HepG2 (cell line): ENCODE results near the gene HS6ST1. TPM values are rescaled to one million over a fixed set of nuclear protein-coding genes. Genes with fewer than 3 reads are reported as not detected.

Experiments
- ARNTL ChIP-seq: sonication (generic); formaldehyde crosslinking; IDR thresholded peaks from 2 replicates; pipeline ENCODE4 v1.4.0; 2020; ENCODE audit warnings: mild to moderate bottlenecking, missing genetic modification reagents
- FOSL2 ChIP-seq: sonication (generic); formaldehyde crosslinking; IDR thresholded peaks from 2 replicates; pipeline ENCODE4 v1.4.0; 2020; ENCODE audit warnings: missing genetic modification reagents
- GATAD2A ChIP-seq: IDR thresholded peaks from 2 replicates; pipeline ENCODE4 v1.6.1; 2016
- HIVEP1 ChIP-seq: sonication (generic); formaldehyde crosslinking; IDR thresholded peaks from 2 replicates; pipeline ENCODE4 v1.4.0; 2020; ENCODE audit warnings: mild to moderate bottlenecking, missing genetic modification reagents
- NCOR1 ChIP-seq: fragments of 200-600 bp; sonication (generic); IDR thresholded peaks from 2 replicates; pipeline ENCODE4 v1.7.0; 2017; ENCODE audit warnings: antibody characterized with exemption, low read length, borderline replicate concordance
- NR2C2 ChIP-seq: sonication (generic); formaldehyde crosslinking; IDR thresholded peaks from 2 replicates; pipeline ENCODE4 v1.4.0; 2020; ENCODE audit warnings: missing genetic modification reagents, mild to moderate bottlenecking, moderate library complexity, borderline replicate concordance
- PRPF4 ChIP-seq: fragments of 200-400 bp; formaldehyde crosslinking; IDR thresholded peaks from 2 replicates; pipeline ENCODE4 v1.6.1; 2016; ENCODE audit warnings: low read length, low read depth; ENCODE audit not compliant: poor library complexity, severe bottlenecking
- SAP130 ChIP-seq: IDR thresholded peaks from 2 replicates; pipeline ENCODE4 v1.6.1; 2016; ENCODE audit warnings: low read depth
- ZSCAN30 ChIP-seq: sonication (generic); formaldehyde crosslinking; IDR thresholded peaks from 2 replicates; pipeline ENCODE4 v1.5.0; 2020; ENCODE audit warnings: mild to moderate bottlenecking, missing genetic modification reagents
- ZZZ3 ChIP-seq: sonication (generic); formaldehyde crosslinking; IDR thresholded peaks from 2 replicates; pipeline ENCODE4 v1.4.0; 2020; ENCODE audit warnings: missing genetic modification reagents, mild to moderate bottlenecking, borderline replicate concordance
- polyA plus RNA-seq, 8 experiments: library from polyadenylated mRNA; depleted of rRNA in 3 of 8; stranded (reverse) in 7 of 8; unstranded in 1 of 8; fragments of >200 nt; fragmentation: Illumina TruSeq in 4 of 8; extraction: Trizol in 4 of 8; gene quantifications; 2 replicates each; pipeline versions ENCODE4 v1.2.1 to v1.2.3, GENCODE V29; 2011 to 2016; ENCODE audit warnings: low read depth in 4 of 8, missing spikeins in 1 of 8, mixed read lengths in 1 of 8; ENCODE audit not compliant: insufficient read depth in 1 of 8
- total RNA-seq, 5 experiments: library from RNA; depleted of rRNA; stranded (reverse); fragments of >200 nt; fragmentation: Illumina TruSeq; extraction: Trizol; gene quantifications; 2 replicates each; pipeline ENCODE4 v1.2.3, GENCODE V29; 2016; ENCODE audit warnings: low read depth in 1 of 5
- TF ChIP-seq, protein P1 (sequence below): sonication (generic); formaldehyde crosslinking; IDR thresholded peaks from 2 replicates; pipeline ENCODE4 v1.4.0; 2020; ENCODE audit warnings: missing genetic modification reagents, low read depth, mild to moderate bottlenecking, borderline replicate concordance
- TF ChIP-seq, protein P2 (sequence below): sonication (generic); formaldehyde crosslinking; IDR thresholded peaks from 2 replicates; pipeline ENCODE4 v1.4.0; 2020; ENCODE audit warnings: missing genetic modification reagents, mild to moderate bottlenecking, borderline replicate concordance
- TF ChIP-seq, protein P3 (sequence below): sonication (generic); formaldehyde crosslinking; IDR thresholded peaks from 2 replicates; pipeline ENCODE4 v1.5.0; 2020; ENCODE audit warnings: mild to moderate bottlenecking, missing genetic modification reagents, moderate library complexity
- TF ChIP-seq, protein P4 (sequence below): sonication (generic); formaldehyde crosslinking; IDR thresholded peaks from 2 replicates; pipeline ENCODE4 v1.5.0; 2020; ENCODE audit warnings: mild to moderate bottlenecking, missing genetic modification reagents, borderline replicate concordance

HS6ST1 gene
- total and polyA plus RNA-seq, 2 of the 13 experiments (the other 11 are each of a cell fraction or from before 2014, with no cell fraction given), result 34.5 to 84.6 TPM

DNA sequence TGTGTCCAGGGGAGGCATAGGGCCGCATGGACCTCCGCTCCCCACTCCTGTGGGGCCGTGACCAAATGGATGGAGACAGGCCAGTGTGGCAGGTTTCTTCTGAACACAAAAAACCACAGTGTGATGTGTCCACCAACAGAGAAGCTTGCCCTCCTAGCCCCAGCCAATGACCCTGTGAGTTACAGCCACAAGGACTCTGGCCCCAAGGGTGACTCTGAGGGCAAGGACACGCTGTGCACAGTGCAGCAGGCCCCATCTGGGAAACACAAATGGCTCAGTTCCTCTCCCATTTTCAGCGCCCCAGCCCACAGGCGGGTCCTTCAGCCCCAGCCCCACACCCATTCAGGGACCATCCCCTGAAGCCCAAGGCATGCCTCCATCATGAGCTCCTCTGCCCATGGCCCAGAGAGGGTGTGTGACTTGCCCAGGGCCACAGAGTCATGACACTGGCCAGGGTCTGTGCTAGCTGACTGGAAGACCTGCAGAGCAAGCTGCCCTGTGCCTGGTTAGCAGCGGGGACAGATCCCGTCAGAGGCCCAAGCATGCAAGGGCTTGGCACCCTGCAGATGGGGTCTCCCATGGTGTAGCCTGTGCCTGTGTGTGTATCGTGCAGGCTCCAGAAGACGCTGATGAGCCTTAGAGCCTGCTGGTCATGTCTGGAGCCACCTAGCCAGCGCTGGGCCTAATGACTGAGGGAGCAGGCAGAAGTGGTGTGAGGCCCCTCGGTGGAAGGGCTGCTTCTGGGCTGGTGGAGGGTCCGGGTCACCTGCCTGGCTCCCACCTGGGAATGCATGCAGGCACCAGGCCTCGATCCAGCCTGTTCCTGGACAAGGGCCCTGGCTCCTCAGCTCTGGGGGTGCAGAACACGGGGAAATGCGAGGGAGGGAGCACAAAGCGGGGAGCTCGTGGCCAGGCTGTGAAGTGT lies 47.7 kb downstream of the HS6ST1 start (continued):
- TF ChIP-seq, protein P1, sequence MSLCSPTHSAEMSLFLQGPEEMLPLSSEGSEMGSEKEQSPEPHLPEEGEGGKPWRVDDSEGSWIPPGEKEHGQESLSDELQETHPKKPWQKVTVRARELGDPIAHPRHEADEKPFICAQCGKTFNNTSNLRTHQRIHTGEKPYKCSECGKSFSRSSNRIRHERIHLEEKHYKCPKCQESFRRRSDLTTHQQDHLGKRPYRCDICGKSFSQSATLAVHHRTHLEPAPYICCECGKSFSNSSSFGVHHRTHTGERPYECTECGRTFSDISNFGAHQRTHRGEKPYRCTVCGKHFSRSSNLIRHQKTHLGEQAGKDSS (CRISPR knock-in tag), result 0 out of 2 replicates have a peak, but pooled peaks have one; percentile 56
- TF ChIP-seq NR2C2 (CRISPR knock-in tag), result peak; percentile 78
- peak; percentile 38; the same call in 1 of the 2 replicates for TF ChIP-seq HIVEP1 (CRISPR knock-in tag)
- TF ChIP-seq PRPF4, result no peak
- TF ChIP-seq ZSCAN30 (CRISPR knock-in tag), result no peak
- TF ChIP-seq, protein P2, sequence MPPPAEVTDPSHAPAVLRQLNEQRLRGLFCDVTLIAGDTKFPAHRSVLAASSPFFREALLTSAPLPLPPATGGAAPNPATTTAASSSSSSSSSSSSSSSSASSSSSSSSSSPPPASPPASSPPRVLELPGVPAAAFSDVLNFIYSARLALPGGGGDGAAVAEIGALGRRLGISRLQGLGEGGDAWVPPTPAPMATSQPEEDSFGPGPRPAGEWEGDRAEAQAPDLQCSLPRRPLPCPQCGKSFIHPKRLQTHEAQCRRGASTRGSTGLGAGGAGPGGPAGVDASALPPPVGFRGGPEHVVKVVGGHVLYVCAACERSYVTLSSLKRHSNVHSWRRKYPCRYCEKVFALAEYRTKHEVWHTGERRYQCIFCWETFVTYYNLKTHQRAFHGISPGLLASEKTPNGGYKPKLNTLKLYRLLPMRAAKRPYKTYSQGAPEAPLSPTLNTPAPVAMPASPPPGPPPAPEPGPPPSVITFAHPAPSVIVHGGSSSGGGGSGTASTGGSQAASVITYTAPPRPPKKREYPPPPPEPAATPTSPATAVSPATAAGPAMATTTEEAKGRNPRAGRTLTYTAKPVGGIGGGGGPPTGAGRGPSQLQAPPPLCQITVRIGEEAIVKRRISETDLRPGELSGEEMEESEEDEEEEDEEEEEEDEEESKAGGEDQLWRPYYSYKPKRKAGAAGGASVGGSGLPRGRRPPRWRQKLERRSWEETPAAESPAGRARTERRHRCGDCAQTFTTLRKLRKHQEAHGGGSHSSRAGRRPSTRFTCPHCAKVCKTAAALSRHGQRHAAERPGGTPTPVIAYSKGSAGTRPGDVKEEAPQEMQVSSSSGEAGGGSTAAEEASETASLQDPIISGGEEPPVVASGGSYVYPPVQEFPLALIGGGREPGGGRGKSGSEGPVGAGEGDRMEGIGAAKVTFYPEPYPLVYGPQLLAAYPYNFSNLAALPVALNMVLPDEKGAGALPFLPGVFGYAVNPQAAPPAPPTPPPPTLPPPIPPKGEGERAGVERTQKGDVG, result peak; percentile 61; the same call in 1 of the 2 replicates
- TF ChIP-seq FOSL2 (CRISPR knock-in tag), result peak; percentile 19; the same call in 1 of the 2 replicates
- TF ChIP-seq, protein P3, sequence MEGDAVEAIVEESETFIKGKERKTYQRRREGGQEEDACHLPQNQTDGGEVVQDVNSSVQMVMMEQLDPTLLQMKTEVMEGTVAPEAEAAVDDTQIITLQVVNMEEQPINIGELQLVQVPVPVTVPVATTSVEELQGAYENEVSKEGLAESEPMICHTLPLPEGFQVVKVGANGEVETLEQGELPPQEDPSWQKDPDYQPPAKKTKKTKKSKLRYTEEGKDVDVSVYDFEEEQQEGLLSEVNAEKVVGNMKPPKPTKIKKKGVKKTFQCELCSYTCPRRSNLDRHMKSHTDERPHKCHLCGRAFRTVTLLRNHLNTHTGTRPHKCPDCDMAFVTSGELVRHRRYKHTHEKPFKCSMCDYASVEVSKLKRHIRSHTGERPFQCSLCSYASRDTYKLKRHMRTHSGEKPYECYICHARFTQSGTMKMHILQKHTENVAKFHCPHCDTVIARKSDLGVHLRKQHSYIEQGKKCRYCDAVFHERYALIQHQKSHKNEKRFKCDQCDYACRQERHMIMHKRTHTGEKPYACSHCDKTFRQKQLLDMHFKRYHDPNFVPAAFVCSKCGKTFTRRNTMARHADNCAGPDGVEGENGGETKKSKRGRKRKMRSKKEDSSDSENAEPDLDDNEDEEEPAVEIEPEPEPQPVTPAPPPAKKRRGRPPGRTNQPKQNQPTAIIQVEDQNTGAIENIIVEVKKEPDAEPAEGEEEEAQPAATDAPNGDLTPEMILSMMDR, result 0 out of 2 replicates have a peak, but pooled peaks have one; percentile 8
- peak; percentile 44; the same call in 1 of the 2 replicates for TF ChIP-seq SAP130 (CRISPR knock-in tag)
- 0 out of 2 replicates have a peak, but pooled peaks have one; percentile 22 for TF ChIP-seq ARNTL (CRISPR knock-in tag)
- TF ChIP-seq NCOR1, result peak; percentile 61; the same call in 1 of the 2 replicates
- no peak for TF ChIP-seq ZZZ3 (CRISPR knock-in tag)
- 0 out of 2 replicates have a peak, but pooled peaks have one; percentile 27 for TF ChIP-seq GATAD2A (CRISPR knock-in tag)
- TF ChIP-seq, protein P4, sequence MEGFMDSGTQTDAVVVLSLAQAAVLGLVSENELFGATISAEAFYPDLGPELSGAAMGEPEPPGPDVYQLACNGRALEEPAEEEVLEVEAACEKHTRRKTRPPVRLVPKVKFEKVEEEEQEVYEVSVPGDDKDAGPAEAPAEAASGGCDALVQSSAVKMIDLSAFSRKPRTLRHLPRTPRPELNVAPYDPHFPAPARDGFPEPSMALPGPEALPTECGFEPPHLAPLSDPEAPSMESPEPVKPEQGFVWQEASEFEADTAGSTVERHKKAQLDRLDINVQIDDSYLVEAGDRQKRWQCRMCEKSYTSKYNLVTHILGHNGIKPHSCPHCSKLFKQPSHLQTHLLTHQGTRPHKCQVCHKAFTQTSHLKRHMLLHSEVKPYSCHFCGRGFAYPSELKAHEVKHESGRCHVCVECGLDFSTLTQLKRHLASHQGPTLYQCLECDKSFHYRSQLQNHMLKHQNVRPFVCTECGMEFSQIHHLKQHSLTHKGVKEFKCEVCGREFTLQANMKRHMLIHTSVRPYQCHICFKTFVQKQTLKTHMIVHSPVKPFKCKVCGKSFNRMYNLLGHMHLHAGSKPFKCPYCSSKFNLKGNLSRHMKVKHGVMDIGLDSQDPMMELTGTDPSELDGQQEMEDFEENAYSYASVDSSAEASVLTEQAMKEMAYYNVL (CRISPR knock-in tag), result peak; percentile 35; the same call in 1 of the 2 replicates
